Measurements from ENCODE around the gene TTC1.

Gene TTC1

GRCh38 chr5:160018945-160019625 is 10.1 kb downstream of the TTC1 start:
- TF ChIP-seq SIN3A (IDR thresholded peaks at IDR 0.05; ENCODE audit: borderline replicate concordance, insufficient read depth, low read length), result no peak

GRCh38 chr5:160020266-160020770 is 11.4 kb downstream of the TTC1 start:
- no peak for TF ChIP-seq TAF1 (IDR thresholded peaks at IDR 0.05; ENCODE audit: borderline replicate concordance, insufficient read depth, low read length)
- no peak for TF ChIP-seq FOXP2 (optimal IDR thresholded peaks at IDR 0.05; ENCODE audit: borderline replicate concordance, extremely low read depth, extremely low read length, insufficient read depth)
- no peak for TF ChIP-seq SIN3A (IDR thresholded peaks at IDR 0.05; ENCODE audit: borderline replicate concordance, insufficient read depth, low read length)
- no peak for TF ChIP-seq POLR2AphosphoS5 (IDR thresholded peaks at IDR 0.05; ENCODE audit: low read depth, low read length)
- no peak for TF ChIP-seq REST (IDR thresholded peaks at IDR 0.05; ENCODE audit: insufficient read depth in 1 of 2, low read depth in 2 of 2, low read length in 2 of 2)

- no peak for TF ChIP-seq SIN3A (IDR thresholded peaks at IDR 0.05; ENCODE audit: borderline replicate concordance, insufficient read depth, low read length)
- no peak for TF ChIP-seq POLR2AphosphoS5 (IDR thresholded peaks at IDR 0.05; ENCODE audit: low read depth, low read length)
- TF ChIP-seq TAF1 (IDR thresholded peaks at IDR 0.05; ENCODE audit: borderline replicate concordance, insufficient read depth, low read length), result no peak
- no peak for TF ChIP-seq REST (IDR thresholded peaks at IDR 0.05; ENCODE audit: insufficient read depth in 1 of 2, low read depth in 2 of 2, low read length in 2 of 2)
- no peak for TF ChIP-seq FOXP2 (optimal IDR thresholded peaks at IDR 0.05; ENCODE audit: borderline replicate concordance, extremely low read depth, extremely low read length, insufficient read depth)
Observed at GRCh38 chr5:160020964-160021363, 12.0 kb downstream of the TTC1 start.

- TF ChIP-seq SIN3A (IDR thresholded peaks at IDR 0.05; ENCODE audit: borderline replicate concordance, insufficient read depth, low read length) (no peak), REST (IDR thresholded peaks at IDR 0.05; ENCODE audit: insufficient read depth in 1 of 2, low read depth in 2 of 2, low read length in 2 of 2) (no peak), TAF1 (IDR thresholded peaks at IDR 0.05; ENCODE audit: borderline replicate concordance, insufficient read depth, low read length) (no peak), POLR2AphosphoS5 (IDR thresholded peaks at IDR 0.05; ENCODE audit: low read depth, low read length) (no peak), FOXP2 (optimal IDR thresholded peaks at IDR 0.05; ENCODE audit: borderline replicate concordance, extremely low read depth, extremely low read length, insufficient read depth) (no peak)
Observed at GRCh38 chr5:160021831-160022446, 13.0 kb downstream of the TTC1 start.

DNA sequence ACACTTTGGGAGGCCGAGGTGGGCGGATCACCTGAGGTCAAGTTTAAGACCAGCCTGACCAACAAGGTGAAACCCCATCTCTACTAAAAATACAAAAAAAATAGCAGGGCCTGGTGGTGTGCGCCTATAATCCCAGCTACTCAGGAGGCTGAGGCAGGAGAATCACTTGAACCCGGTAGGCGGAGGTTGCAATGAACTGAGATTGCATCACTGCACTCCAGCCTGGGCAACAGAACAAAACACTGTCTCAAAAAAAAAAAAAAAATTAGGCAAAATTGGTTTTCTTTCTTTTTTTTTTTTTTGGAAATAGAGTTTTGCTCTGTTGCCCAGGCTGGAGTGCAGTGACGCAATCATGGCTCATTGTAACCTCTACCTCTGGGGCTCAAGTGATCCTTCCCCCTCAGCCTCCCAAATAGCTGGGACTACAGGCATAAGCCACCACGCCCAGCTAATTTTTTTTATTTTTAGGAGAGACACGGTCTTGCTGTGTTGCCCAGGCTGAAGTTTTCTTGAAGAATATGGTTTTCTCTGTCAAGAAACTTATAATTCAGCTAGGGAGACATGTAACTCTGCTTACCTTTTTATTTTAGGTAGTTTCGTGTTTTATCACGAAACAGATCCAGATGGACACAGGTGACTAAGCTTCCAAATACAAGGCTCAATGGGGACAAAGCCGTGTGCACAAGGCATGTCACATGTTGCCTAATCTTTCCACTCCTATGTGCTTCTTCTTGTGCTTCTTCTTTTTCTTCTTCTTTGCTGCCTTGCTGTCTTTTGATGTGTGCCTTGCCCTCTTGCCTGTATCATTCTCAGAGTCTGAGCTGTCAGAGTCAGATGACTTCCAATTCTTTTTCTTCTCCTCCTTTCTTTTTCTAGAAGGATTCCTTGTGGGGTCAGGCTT is 14.3 kb downstream of the TTC1 start:
- no peak for TF ChIP-seq POLR2AphosphoS5 (IDR thresholded peaks at IDR 0.05; ENCODE audit: low read depth, low read length)
- no peak for TF ChIP-seq FOXP2 (optimal IDR thresholded peaks at IDR 0.05; ENCODE audit: borderline replicate concordance, extremely low read depth, extremely low read length, insufficient read depth)
- TF ChIP-seq TAF1 (IDR thresholded peaks at IDR 0.05; ENCODE audit: borderline replicate concordance, insufficient read depth, low read length), result no peak
- TF ChIP-seq REST (IDR thresholded peaks at IDR 0.05; ENCODE audit: insufficient read depth in 1 of 2, low read depth in 2 of 2, low read length in 2 of 2), result no peak
- no peak for TF ChIP-seq SIN3A (IDR thresholded peaks at IDR 0.05; ENCODE audit: borderline replicate concordance, insufficient read depth, low read length)
